Femur (tissue), 1 donor: ENCODE measurements around the gene GMDS.
A peak's percentile ranks its signal among the peaks of the same experiment; 100 is the strongest.

Source experiments
- DNase-seq: peaks from one replicate; pipeline ENCODE4 v3.0.0-alpha.2; 2017

Gene GMDS

GRCh38 chr6:1923449-1923848 is 322.0 kb downstream of the GMDS start:
- DNase-seq = no peak

- DNase-seq = no peak
These were observed 327.6 kb downstream of the GMDS start for GRCh38 chr6:1917626-1918371.

- no peak for DNase-seq
These were observed 328.9 kb downstream of the GMDS start for GRCh38 chr6:1916334-1917070.

GRCh38 chr6:1915226-1915625 is 330.2 kb downstream of the GMDS start:
- DNase-seq = no peak

- no peak for DNase-seq
These were observed 331.8 kb downstream of the GMDS start for GRCh38 chr6:1913577-1913976.

- no peak for DNase-seq
These were observed 332.7 kb downstream of the GMDS start for GRCh38 chr6:1912731-1913130.

GRCh38 chr6:1911474-1911873 is 333.9 kb downstream of the GMDS start:
- DNase-seq = no peak

GRCh38 chr6:1910621-1911407 is 334.6 kb downstream of the GMDS start:
- DNase-seq = no peak

- DNase-seq = no peak
These were observed 336.6 kb downstream of the GMDS start for GRCh38 chr6:1908784-1909183.

GRCh38 chr6:1906609-1907008 is 338.8 kb downstream of the GMDS start:
- DNase-seq = no peak

- no peak for DNase-seq
These were observed 339.4 kb downstream of the GMDS start for GRCh38 chr6:1906014-1906413.

GRCh38 chr6:1904898-1905297 is 340.5 kb downstream of the GMDS start:
- DNase-seq = no peak

GRCh38 chr6:1904466-1904799 is 341.0 kb downstream of the GMDS start:
- DNase-seq = no peak

- DNase-seq = peak; percentile 45
These were observed 341.5 kb downstream of the GMDS start for GRCh38 chr6:1903780-1904465.

- no peak for DNase-seq
These were observed 343.8 kb downstream of the GMDS start for GRCh38 chr6:1901556-1901955.

- no peak for DNase-seq
These were observed 348.5 kb downstream of the GMDS start for GRCh38 chr6:1896897-1897296.

GRCh38 chr6:1895721-1896120 is 349.7 kb downstream of the GMDS start:
- no peak for DNase-seq

GRCh38 chr6:1894954-1895353 is 350.5 kb downstream of the GMDS start:
- DNase-seq = no peak

- no peak for DNase-seq
These were observed 351.8 kb downstream of the GMDS start for GRCh38 chr6:1893470-1894130.

GRCh38 chr6:1892716-1893115 is 352.7 kb downstream of the GMDS start:
- no peak for DNase-seq

- no peak for DNase-seq
These were observed 354.4 kb downstream of the GMDS start for GRCh38 chr6:1890987-1891386.

GRCh38 chr6:1890071-1890470 is 355.3 kb downstream of the GMDS start:
- no peak for DNase-seq

GRCh38 chr6:1885576-1886011 is 359.8 kb downstream of the GMDS start:
- peak; percentile 61 for DNase-seq
